Measurements from ENCODE around the gene YWHAE.

YWHAE gene

DNA sequence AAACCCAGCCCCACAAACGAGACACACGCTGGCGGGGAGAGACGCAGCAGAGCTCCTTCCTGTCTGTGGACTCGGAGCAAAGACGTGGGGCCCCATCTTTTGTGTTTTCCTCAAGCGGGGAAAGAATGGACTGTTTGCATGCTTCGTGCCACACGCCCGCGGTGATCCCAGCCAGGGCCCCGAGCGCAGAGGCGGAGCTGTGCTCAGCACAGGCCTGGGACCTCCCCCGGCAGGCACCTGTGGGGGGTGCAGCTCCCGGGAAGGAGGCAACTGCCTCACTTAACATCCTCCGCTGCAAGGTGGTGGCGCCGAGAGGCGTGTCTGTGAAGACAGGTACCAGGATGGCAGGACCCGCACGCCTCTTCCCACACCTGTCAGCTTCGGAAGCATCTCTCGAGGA lies 101.4 kb downstream of the YWHAE start:
- DNase-seq (ENCODE audit: low read depth), result no peak
- TF ChIP-seq, protein P1, sequence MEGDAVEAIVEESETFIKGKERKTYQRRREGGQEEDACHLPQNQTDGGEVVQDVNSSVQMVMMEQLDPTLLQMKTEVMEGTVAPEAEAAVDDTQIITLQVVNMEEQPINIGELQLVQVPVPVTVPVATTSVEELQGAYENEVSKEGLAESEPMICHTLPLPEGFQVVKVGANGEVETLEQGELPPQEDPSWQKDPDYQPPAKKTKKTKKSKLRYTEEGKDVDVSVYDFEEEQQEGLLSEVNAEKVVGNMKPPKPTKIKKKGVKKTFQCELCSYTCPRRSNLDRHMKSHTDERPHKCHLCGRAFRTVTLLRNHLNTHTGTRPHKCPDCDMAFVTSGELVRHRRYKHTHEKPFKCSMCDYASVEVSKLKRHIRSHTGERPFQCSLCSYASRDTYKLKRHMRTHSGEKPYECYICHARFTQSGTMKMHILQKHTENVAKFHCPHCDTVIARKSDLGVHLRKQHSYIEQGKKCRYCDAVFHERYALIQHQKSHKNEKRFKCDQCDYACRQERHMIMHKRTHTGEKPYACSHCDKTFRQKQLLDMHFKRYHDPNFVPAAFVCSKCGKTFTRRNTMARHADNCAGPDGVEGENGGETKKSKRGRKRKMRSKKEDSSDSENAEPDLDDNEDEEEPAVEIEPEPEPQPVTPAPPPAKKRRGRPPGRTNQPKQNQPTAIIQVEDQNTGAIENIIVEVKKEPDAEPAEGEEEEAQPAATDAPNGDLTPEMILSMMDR (conservative IDR thresholded peaks at IDR 0.05; ENCODE audit: control insufficient read depth, insufficient read depth, low read depth, low read length), result no peak
- no peak overlapping the region for H3K4me3 ChIP-seq (ENCODE audit: control insufficient read depth, low read depth, low read length)
